ENCODE results near the gene AARSD1. TPM values are rescaled to one million over a fixed set of nuclear protein-coding genes. Genes with fewer than 3 reads are reported as not detected.
A peak's percentile ranks its signal among the peaks of the same experiment; 100 is the strongest.
"Not testable (repeated sequence)": the region's sequence is repeated elsewhere in the genome, so short reads cannot be mapped to it uniquely, and the experiment has no call there.

Gene AARSD1
- total and polyA plus RNA-seq, 2 donors (not counting 1 experiment from before 2014, with no cell fraction given): 56.5 to 60.0 TPM

DNA sequence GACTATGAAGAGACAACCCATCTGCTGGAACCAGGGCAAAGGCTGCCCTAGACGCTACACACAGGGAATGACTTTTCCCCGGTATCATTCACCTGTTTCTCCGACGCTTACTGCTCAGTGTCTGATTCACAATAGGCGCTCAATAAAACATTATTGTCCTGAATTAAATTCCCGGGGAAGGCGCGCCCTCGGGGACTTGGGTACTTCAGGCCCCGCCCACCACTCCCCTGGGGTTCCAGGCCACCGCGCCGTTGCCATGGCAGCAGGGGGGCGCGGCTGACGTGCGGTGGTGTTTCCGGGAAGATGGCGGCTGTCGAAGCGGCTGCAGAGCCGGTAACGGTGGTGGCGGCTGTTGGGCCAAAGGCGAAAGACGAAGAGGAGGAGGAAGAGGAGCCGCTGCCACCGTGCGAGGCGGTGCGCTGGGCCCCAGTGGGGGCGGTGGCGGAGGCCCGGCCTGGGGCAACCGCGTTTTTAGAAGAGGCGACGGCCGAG, 16.1 kb upstream of the AARSD1 start, which contains the start of gene RUNDC1:
Gene RUNDC1 (plus strand): TSS at position 292 of the 492 bp plus-strand sequence. CDS start 12 bp downstream, at position 304.
- H3K9me3 ChIP-seq (ENCODE audit: control extremely low read depth in 1 of 3, control insufficient read depth in 2 of 3, insufficient read depth in 1 of 3, low read length in 2 of 3): no peaks in the 10 kb centered on the region
- H3K9me3 Mint-ChIP-seq (ENCODE audit: insufficient read depth): no peaks in the 10 kb centered on the region
- DNase-seq (peak; percentile 97), ATAC-seq (ENCODE audit: low read depth) (peak; percentile 82)
- no peaks in the 10 kb centered on the region for H3K27me3 ChIP-seq (replicated peaks in 1 of 4; ENCODE audit: control extremely low read depth in 1 of 4, control insufficient read depth in 3 of 4, insufficient read depth in 4 of 4, low read length in 3 of 4)
- TF ChIP-seq, protein P1, sequence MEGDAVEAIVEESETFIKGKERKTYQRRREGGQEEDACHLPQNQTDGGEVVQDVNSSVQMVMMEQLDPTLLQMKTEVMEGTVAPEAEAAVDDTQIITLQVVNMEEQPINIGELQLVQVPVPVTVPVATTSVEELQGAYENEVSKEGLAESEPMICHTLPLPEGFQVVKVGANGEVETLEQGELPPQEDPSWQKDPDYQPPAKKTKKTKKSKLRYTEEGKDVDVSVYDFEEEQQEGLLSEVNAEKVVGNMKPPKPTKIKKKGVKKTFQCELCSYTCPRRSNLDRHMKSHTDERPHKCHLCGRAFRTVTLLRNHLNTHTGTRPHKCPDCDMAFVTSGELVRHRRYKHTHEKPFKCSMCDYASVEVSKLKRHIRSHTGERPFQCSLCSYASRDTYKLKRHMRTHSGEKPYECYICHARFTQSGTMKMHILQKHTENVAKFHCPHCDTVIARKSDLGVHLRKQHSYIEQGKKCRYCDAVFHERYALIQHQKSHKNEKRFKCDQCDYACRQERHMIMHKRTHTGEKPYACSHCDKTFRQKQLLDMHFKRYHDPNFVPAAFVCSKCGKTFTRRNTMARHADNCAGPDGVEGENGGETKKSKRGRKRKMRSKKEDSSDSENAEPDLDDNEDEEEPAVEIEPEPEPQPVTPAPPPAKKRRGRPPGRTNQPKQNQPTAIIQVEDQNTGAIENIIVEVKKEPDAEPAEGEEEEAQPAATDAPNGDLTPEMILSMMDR (IDR thresholded peaks at IDR 0.05): no peak
- H4K20me1 ChIP-seq (ENCODE audit: control insufficient read depth, insufficient read depth, low read length, poor library complexity, severe bottlenecking): no peaks in the 10 kb centered on the region
- ChIA-PET POLR2A (interaction anchor here (2.2 kb wide), 1 partner anchor 18 kb away, joined by 13 read pairs; the partner anchor contains the start of gene RPL27), CTCF (interaction anchor here (1.0 to 2.2 kb wide), 3 partner anchors 13 to 355 kb away, joined by 3 to 14 read pairs (median 4); partner anchors contain the start of gene RPL27)
- H3K27me3 Mint-ChIP-seq: no peaks in the 10 kb centered on the region
- H3K27ac Mint-ChIP-seq: peak within 1 kb of the TSS; percentile 96
- peaks cover 45% of the 10 kb centered on the region for H3K4me1 Mint-ChIP-seq
- intact Hi-C loops (cut with micrococcal nuclease): loop anchor here (1.0 to 10.0 kb wide), 7 partner anchors 16 to 408 kb away; partner anchors contain the start of genes AARSD1, PLEKHH3, PSME3 and RETREG3
- H3K4me3 ChIP-seq (ENCODE audit: control extremely low read depth in 1 of 5, extremely low read depth in 1 of 5, insufficient read depth in 1 of 5, low read depth in 2 of 5, low read length in 4 of 5): peak within 1 kb of the TSS; percentile 83 to 90 (median 88)
- peak within 1 kb of the TSS; percentile 93 for H3K4me2 ChIP-seq (replicated peaks; ENCODE audit: low read depth, low read length, poor library complexity, severe bottlenecking)
- peak within 1 kb of the TSS; percentile 80 to 86 for H3K27ac ChIP-seq (ENCODE audit: low read length in 2 of 2)
- H3K4me1 ChIP-seq (ENCODE audit: control insufficient read depth in 2 of 2, insufficient read depth in 2 of 2, low read length in 2 of 2): peaks cover 42 to 53% of the 10 kb centered on the region in 2 donors
- peaks cover 51% of the 10 kb centered on the region for H3K79me2 ChIP-seq (ENCODE audit: control insufficient read depth, insufficient read depth, low read length)
- peak within 1 kb of the TSS; percentile 79 for H3K9ac ChIP-seq (ENCODE audit: low read length)
- H3K36me3 ChIP-seq (replicated peaks in 1 of 2; ENCODE audit: control extremely low read depth in 1 of 2, control insufficient read depth in 1 of 2, extremely low read depth in 1 of 2, insufficient read depth in 2 of 2, low read length in 1 of 2): peaks cover 0 to 3% of the 10 kb centered on the region in 2 experiments
- peak within 1 kb of the TSS; percentile 81 for H2AFZ ChIP-seq (ENCODE audit: insufficient read depth, low read depth, low read length, poor library complexity, severe bottlenecking)
- peak within 1 kb of the TSS; percentile 99 for H3K4me3 Mint-ChIP-seq
- under 1% methylated on average over 39 of the region's 39 CpGs for WGBS (ENCODE audit: insufficient coverage)

DNA sequence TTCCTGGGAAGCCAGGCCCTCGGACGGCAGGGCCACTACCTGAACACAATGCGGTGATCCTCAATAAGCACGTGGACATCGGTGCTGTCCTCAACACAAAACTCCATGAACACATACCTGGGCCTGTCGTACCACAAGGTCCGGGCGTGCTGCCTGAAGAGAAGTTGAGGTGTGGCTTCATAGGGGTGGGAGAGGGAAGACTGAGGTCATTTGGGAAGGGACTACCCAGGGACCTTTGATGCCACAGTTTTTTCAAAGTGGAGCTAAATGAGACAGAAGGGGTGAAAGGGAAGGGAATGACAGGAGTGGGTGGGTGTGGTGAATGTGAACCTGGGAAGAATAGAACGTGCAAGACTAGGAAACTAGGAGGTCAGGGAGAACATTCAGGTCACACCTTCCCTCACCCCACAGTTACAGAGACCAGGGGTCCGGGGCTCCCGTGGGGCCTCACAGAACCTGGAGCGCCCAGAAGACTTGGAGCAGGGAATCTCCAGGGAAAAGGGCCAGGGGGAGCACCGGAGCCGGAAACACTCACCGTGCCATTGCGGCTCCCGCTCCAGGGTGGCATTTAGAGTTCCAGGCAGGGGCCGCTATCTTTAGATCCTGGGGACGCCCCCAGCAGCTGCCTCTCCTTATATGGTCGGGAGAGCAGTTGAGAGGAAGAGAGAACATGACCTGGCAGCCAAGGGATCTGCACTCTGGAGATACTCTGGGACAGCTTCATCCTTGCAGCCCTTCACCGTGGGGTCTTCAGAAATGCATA, 15.4 kb upstream of the AARSD1 start, which contains the start of gene PTGES3L:
Gene PTGES3L (minus strand): TSS at position 570 of the 763 bp plus-strand sequence. CDS start 27 bp downstream, at position 543.
- peak within 1 kb of the TSS; percentile 80 to 86 for H3K27ac ChIP-seq (ENCODE audit: low read length in 2 of 2)
- Mint-ChIP-seq H3K4me3 (peak within 1 kb of the TSS; percentile 99), H3K27ac (peak within 1 kb of the TSS; percentile 96), H3K4me1 (peaks cover 39% of the 10 kb centered on the region), H3K27me3 (no peaks in the 10 kb centered on the region), H3K9me3 (ENCODE audit: insufficient read depth) (no peaks in the 10 kb centered on the region)
- ATAC-seq (ENCODE audit: low read depth) (peak; percentile 5), DNase-seq (no peak)
- 30% methylated on average over 18 of the region's 21 CpGs for WGBS (ENCODE audit: insufficient coverage)
- H3K9me3 ChIP-seq (ENCODE audit: control extremely low read depth in 1 of 3, control insufficient read depth in 2 of 3, insufficient read depth in 1 of 3, low read length in 2 of 3): no peaks in the 10 kb centered on the region
- ChIA-PET CTCF (interaction anchor here (1.5 to 2.2 kb wide), 2 partner anchors 18 to 355 kb away, joined by 4 to 14 read pairs; partner anchors contain the start of gene RPL27), POLR2A (interaction anchor here (0.5 to 2.2 kb wide), 2 partner anchors 18 to 150 kb away, joined by 5 to 13 read pairs; partner anchors contain the start of gene RPL27)
- peaks cover 48% of the 10 kb centered on the region for H3K79me2 ChIP-seq (ENCODE audit: control insufficient read depth, insufficient read depth, low read length)
- peak within 1 kb of the TSS; percentile 93 for H3K4me2 ChIP-seq (replicated peaks; ENCODE audit: low read depth, low read length, poor library complexity, severe bottlenecking)
- H3K4me3 ChIP-seq (ENCODE audit: control extremely low read depth in 1 of 5, extremely low read depth in 1 of 5, insufficient read depth in 1 of 5, low read depth in 2 of 5, low read length in 4 of 5): peak within 1 kb of the TSS; percentile 83 to 90 (median 88)
- no peaks in the 10 kb centered on the region for H4K20me1 ChIP-seq (ENCODE audit: control insufficient read depth, insufficient read depth, low read length, poor library complexity, severe bottlenecking)
- peaks cover 38 to 48% of the 10 kb centered on the region in 2 donors for H3K4me1 ChIP-seq (ENCODE audit: control insufficient read depth in 2 of 2, insufficient read depth in 2 of 2, low read length in 2 of 2)
- peaks cover 0 to 3% of the 10 kb centered on the region in 2 experiments for H3K36me3 ChIP-seq (replicated peaks in 1 of 2; ENCODE audit: control extremely low read depth in 1 of 2, control insufficient read depth in 1 of 2, extremely low read depth in 1 of 2, insufficient read depth in 2 of 2, low read length in 1 of 2)
- TF ChIP-seq EZH2 (IDR thresholded peaks at IDR 0.05; ENCODE audit: borderline replicate concordance, insufficient read depth, low read depth, low read length, poor library complexity, severe bottlenecking): no peak
- intact Hi-C loops (cut with micrococcal nuclease): loop anchor here (1.0 to 10.0 kb wide), 7 partner anchors 15 to 409 kb away; partner anchors contain the start of genes AARSD1, PLEKHH3, PSME3 and RETREG3
- peak within 1 kb of the TSS; percentile 79 for H3K9ac ChIP-seq (ENCODE audit: low read length)
- peak within 1 kb of the TSS; percentile 81 for H2AFZ ChIP-seq (ENCODE audit: insufficient read depth, low read depth, low read length, poor library complexity, severe bottlenecking)
- no peaks in the 10 kb centered on the region for H3K27me3 ChIP-seq (replicated peaks in 1 of 4; ENCODE audit: control extremely low read depth in 1 of 4, control insufficient read depth in 3 of 4, insufficient read depth in 4 of 4, low read length in 3 of 4)

DNA sequence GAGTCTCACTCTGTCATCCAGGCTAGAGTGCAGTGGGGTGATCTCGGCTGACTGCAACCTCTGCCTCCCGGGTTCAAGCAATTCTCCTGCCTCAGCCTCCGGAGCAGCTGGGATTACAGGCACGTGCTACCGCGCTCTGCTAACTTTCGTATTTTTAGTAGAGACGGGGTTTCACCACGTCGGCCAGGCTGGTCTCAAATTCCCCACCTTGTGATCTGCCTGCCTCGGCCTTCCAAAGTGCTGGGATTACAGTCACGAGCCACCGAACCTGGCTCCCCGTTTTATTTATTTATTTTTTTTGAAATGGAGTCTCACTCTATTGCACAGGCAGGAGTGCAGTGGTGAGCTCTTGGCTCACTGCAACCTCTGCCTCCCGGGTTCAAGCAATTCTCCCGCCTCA, 11.4 kb upstream of the AARSD1 start:
- H3K27me3 ChIP-seq (replicated peaks in 1 of 4; ENCODE audit: control extremely low read depth in 1 of 4, control insufficient read depth in 3 of 4, insufficient read depth in 4 of 4, low read length in 3 of 4); H3K36me3 ChIP-seq (replicated peaks in 1 of 2; ENCODE audit: control extremely low read depth in 1 of 2, control insufficient read depth in 1 of 2, extremely low read depth in 1 of 2, insufficient read depth in 2 of 2, low read length in 1 of 2); H3K4me3 ChIP-seq (ENCODE audit: control extremely low read depth in 1 of 5, extremely low read depth in 1 of 5, insufficient read depth in 1 of 5, low read depth in 2 of 5, low read length in 4 of 5); H3K4me2 ChIP-seq (replicated peaks; ENCODE audit: low read depth, low read length, poor library complexity, severe bottlenecking); H3K4me3 Mint-ChIP-seq; H3K27me3 Mint-ChIP-seq; POLR2A ChIA-PET; H3K9me3 ChIP-seq (ENCODE audit: control extremely low read depth in 1 of 3, control insufficient read depth in 2 of 3, insufficient read depth in 1 of 3, low read length in 2 of 3); CTCF ChIA-PET; H3K79me2 ChIP-seq (ENCODE audit: control insufficient read depth, insufficient read depth, low read length); H3K9ac ChIP-seq (ENCODE audit: low read length); DNase-seq; H2AFZ ChIP-seq (ENCODE audit: insufficient read depth, low read depth, low read length, poor library complexity, severe bottlenecking); ATAC-seq (ENCODE audit: low read depth); H4K20me1 ChIP-seq (ENCODE audit: control insufficient read depth, insufficient read depth, low read length, poor library complexity, severe bottlenecking); H3K27ac ChIP-seq (ENCODE audit: low read length in 2 of 2); intact Hi-C loops (cut with micrococcal nuclease); H3K27ac Mint-ChIP-seq; H3K9me3 Mint-ChIP-seq (ENCODE audit: insufficient read depth): not testable (repeated sequence)
- H3K4me1 ChIP-seq (ENCODE audit: control insufficient read depth in 2 of 2, insufficient read depth in 2 of 2, low read length in 2 of 2): peaks cover 8 to 13% of the 10 kb centered on the region in 2 donors
- WGBS (ENCODE audit: insufficient coverage): 87% methylated on average over 12 of the region's 16 CpGs
- H3K4me1 Mint-ChIP-seq: peaks cover 14% of the 10 kb centered on the region

All from B cell (primary cell).